22Rv1 (cell line): ENCODE data around the gene COL6A2.

Source experiments
- CTCF ChIP-seq: fragments of 450-650 bp; IDR thresholded peaks from 2 replicates; pipeline ENCODE4 v1.5.1; 2017; ENCODE audit warnings: mild to moderate bottlenecking
- ZFX ChIP-seq: fragments of 450-650 bp; IDR thresholded peaks from 2 replicates; pipeline ENCODE4 v1.6.1; 2017; ENCODE audit warnings: antibody characterized with exemption, borderline replicate concordance

DNA sequence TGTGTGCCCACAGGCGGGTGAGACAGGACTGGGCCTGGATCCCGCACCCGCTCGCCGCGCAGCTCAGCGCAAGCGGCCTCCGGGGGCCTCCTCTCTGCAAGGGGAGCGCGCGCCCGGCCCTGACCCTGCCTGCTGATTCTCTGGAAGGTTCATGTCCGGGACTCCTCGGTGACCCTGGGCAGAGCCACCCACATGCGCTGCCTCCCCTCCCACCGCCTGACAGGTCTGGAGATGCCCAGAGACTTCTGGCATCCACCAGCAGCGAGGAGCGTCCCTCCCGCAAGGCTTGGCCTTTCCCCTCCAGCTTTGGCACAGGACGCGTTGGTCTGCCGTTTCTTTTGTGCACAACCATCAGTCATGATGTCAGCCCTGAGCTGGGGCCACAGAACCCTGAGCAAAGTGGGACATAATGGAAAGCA is 42.0 kb upstream of the COL6A2 start:
- no peak for TF ChIP-seq CTCF
- TF ChIP-seq ZFX = no peak
